K562 treated with DMSO at 1 percent for 12 hours (cell line): ENCODE measurements around the gene MRPS16. TPM values are rescaled to one million over a fixed set of nuclear protein-coding genes. Genes with fewer than 3 reads are reported as not detected.

Experiments used
- total RNA-seq: library from RNA; unstranded; fragments of 300-600 nt; gene quantifications from 2 replicates; pipeline ENCODE4 v1.2.3, GENCODE V29; 2022; ENCODE audit not compliant: insufficient read depth

MRPS16 gene
- total RNA-seq: 57.6 and 73.9 TPM in 2 replicates

DNA sequence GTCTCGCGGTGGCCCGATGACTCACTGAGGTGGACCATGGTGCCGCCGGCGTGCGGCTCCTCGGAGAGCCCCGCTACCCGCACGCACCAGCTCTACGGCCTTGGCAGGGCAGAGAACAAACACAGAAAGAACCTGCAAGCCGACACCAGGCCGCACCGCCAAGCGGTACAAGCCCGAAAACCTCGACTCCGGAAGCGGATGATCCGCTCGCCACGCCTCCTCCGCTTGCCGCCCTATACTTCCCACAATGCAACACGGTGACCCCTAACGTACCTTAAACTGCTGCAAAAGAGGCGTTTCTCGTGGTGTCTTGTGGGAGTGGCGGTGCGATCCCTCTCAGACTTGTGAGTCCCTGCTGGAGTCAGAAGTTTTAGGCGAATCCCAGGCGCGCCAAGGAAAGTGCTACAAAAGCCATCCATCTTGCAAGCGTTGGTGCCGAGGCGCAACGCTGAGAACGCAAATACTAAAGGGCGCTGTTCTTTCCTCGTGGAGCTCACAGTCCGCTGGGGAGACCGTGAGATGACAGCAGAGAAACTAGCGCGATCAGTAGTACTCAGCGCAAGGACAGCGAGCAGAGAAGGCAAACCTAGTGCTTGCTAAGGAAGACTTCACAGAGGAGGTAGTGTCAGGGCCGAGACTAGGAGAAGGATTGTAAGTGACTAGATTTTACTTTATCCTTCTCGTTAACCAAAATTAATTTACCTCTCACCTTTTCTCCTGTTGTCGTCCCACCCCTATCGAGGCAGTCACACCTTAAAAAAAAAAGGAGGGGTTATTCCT is at the start of gene MRPS16:
Gene MRPS16 (minus strand): TSS at position 200 of the 780 bp plus-strand sequence. CDS start 162 bp downstream, at position 38.

DNA sequence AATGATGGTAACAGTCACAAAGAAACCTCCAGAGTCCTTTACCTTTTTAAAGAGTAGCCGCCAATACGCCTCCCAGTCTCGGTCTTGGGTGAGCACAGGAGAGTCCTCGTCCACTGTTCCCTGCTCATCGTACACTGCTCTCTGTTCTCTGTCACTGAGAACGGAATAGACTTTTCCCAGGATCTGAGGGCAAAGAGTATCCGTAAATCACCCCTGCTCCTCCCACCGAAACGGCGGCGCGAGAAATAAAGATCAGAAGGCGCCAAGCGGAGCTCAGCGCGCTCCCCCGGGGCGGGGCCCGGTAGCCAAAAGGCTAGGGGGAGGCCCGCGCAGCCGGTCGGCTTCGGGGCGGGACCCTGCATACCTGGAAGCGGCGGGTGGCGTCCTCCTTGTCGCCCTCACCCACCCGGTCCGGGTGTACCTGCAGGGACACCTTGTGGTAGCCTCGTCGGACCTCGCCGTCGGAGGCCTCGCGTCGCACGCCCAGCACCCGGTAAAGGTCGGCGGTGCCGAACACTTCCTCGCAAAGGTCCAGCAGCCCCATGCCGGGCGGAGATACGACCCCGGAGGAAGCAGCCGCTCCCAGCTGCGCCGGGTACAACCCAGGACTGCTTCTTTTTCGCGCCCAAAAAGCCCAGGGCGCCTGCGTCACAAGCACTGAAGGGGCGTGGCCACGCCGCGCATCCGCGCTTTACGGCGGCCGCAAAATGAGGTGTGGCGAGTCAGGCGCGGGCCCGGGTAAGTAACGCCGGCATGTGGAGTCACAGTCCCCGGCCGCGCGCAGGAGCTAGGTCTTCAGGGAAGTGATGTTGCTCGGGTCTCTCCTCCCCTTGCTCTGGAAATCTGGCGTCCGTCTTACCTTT is 5.6 kb downstream of the MRPS16 start, which contains the start of gene DNAJC9:
Gene DNAJC9 (minus strand): TSS at position 610 of the 863 bp plus-strand sequence. CDS start 66 bp downstream, at position 544.

Other genes starting within 250 kb of the MRPS16 start
- 16.3 and 30.6 TPM in 2 replicates for gene P4HA1, start 155.8 kb downstream of the MRPS16 start, total RNA-seq
- 2.1 and 3.7 TPM in 2 replicates for gene NUDT13, start 142.2 kb downstream of the MRPS16 start, total RNA-seq
- 15.6 and 25.9 TPM in 2 replicates for gene ECD, start 84.6 kb downstream of the MRPS16 start, total RNA-seq
- 16.3 and 19.8 TPM in 2 replicates for gene FAM149B1, start 84.5 kb downstream of the MRPS16 start, total RNA-seq
- 62.8 and 99.4 TPM in 2 replicates for gene DNAJC9, start 5.4 kb downstream of the MRPS16 start, total RNA-seq
- gene CFAP70, start 106.2 kb upstream of the MRPS16 start, total RNA-seq: 4.9 and 9.3 TPM in 2 replicates
- gene ANXA7, start 161.4 kb upstream of the MRPS16 start, total RNA-seq: 70.0 and 115 TPM in 2 replicates
- gene MSS51, start 180.9 kb upstream of the MRPS16 start, total RNA-seq: 0.74 and 3.2 TPM in 2 replicates
- 10.4 and 28.9 TPM in 2 replicates for gene PPP3CB, start 243.4 kb upstream of the MRPS16 start, total RNA-seq